ENCODE results near the gene CACNA2D1.

CACNA2D1 gene

GRCh38 chr7:82126576-82126975, 317.0 kb downstream of the CACNA2D1 start:
- no peak for DNase-seq (ENCODE audit: low read depth in 2 of 3, low spot score in 1 of 3)

- no peak for DNase-seq (ENCODE audit: low read depth in 2 of 3, low spot score in 1 of 3)
These were observed 319.1 kb downstream of the CACNA2D1 start for GRCh38 chr7:82124445-82124844.

- DNase-seq (ENCODE audit: low read depth in 2 of 3, low spot score in 1 of 3) = no peak
These were observed 321.3 kb downstream of the CACNA2D1 start for GRCh38 chr7:82122275-82122674.

DNA sequence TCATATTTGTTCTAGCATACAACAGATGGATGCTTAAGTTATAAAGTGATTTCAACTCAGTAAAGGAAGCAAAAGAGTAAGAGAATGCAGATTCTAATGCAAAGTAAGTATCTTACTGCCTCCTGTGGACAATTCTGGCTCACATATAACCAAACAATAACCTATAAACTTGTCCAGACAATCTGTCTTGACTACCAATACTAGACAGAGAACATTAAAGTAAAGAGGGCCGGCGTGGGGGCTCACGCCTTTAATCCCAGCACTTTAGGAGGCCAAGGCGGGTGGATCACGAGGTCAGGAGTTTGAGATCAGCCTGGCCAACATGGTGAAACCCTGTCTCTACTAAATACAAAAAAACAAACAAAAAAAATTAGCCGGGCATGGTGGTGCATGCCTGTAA, 329.3 kb downstream of the CACNA2D1 start:
- no peak for DNase-seq (ENCODE audit: low read depth in 2 of 3, low spot score in 1 of 3)

- DNase-seq (ENCODE audit: low read depth in 2 of 3, low spot score in 1 of 3) = no peak
These were observed 333.3 kb downstream of the CACNA2D1 start for GRCh38 chr7:82110146-82110840.

GRCh38 chr7:82109288-82109687, 334.3 kb downstream of the CACNA2D1 start:
- no peak for DNase-seq (ENCODE audit: low read depth in 2 of 3, low spot score in 1 of 3)

DNA sequence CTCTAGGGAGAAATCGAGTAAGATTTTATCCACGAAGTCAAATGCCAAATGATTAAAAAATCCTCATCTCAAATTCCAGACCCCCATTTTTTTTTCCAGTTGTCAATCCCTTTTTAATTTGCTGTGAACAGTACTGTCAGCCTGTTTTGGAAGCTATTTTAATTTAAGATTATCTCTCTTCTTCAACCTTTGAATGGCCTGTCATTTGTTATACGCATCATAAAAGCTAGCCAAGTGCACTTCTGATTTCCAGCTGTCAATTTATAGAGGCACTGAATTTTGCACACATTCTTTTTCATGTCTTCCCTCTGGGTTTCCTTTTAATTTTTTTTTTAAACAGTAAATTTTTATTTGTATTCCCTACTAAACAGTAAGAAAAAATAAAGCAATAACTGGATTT, 337.4 kb downstream of the CACNA2D1 start:
- DNase-seq (ENCODE audit: low read depth in 2 of 3, low spot score in 1 of 3) = no peak

- no peak for DNase-seq (ENCODE audit: low read depth in 2 of 3, low spot score in 1 of 3)
These were observed 338.1 kb downstream of the CACNA2D1 start for GRCh38 chr7:82105463-82105862.

DNA sequence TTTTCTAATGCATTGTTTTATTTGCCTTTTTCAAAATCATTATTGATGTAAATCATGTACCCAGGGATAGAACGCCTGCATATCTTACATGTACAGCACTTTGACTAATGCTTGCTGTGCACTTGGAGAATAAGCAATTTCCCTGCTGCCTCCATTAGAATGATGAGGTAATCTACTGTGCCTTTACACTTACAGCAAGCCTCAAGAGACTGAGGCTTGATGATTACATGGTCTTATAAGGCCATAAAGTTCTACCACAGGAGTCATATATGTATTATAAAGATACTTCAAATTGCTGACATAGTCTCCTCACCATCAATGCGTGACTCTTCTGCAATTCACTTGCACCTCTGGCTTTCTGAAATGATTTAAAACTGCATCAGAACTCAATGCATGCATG, 345.2 kb downstream of the CACNA2D1 start:
- no peak for DNase-seq (ENCODE audit: low read depth in 2 of 3, low spot score in 1 of 3)

DNA sequence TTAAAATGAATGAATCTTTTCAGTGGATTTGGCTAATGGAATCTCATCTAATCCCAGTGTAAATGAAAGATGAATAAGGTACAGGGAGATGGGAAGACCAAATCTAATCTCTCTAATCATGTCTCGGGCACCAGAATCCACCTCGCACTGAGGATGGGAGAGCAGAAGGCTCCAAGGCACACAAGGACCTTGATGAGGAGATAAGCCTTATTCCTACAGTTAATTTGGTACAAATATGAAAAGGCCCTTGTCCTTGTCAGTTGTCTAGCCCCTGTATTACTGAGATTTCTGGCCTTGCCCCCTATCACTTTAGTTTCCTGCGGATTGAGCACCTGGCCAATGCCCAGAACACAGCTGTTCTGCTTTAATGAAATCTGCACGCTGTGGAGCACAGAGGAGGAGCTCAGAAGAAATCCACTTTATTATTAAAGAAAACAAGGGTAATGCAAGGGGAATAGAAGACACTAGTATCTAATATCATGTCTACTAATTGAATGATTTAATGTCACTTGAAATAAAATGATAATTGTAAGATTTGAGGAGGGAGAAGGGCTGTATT, 352.4 kb downstream of the CACNA2D1 start:
- no peak for DNase-seq (ENCODE audit: low read depth in 2 of 3, low spot score in 1 of 3)

- DNase-seq (ENCODE audit: low read depth in 2 of 3, low spot score in 1 of 3) = no peak
These were observed 356.5 kb downstream of the CACNA2D1 start for GRCh38 chr7:82087099-82087498.

DNA sequence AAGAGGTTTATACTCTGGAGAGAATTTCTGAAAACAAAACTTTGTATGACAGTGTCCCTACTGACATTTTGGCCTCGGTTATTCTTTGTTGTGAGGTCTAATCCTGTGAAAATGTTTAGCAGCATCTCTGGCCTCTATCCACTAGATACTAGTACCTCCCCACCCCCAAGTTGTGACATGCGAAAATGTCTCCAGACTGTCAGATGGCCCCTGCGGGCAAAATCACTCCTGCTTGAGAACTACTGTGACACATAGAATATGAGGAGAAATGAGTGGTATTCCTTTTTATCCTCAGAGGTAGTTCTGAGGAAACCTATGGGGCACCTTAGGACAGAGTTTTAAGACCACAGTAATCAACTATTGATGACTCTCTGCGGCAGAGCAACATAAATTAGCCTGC, 358.5 kb downstream of the CACNA2D1 start:
- no peak for DNase-seq (ENCODE audit: low read depth in 2 of 3, low spot score in 1 of 3)

- DNase-seq (ENCODE audit: low read depth in 2 of 3, low spot score in 1 of 3) = no peak
These were observed 361.8 kb downstream of the CACNA2D1 start for GRCh38 chr7:82081644-82082224.

DNA sequence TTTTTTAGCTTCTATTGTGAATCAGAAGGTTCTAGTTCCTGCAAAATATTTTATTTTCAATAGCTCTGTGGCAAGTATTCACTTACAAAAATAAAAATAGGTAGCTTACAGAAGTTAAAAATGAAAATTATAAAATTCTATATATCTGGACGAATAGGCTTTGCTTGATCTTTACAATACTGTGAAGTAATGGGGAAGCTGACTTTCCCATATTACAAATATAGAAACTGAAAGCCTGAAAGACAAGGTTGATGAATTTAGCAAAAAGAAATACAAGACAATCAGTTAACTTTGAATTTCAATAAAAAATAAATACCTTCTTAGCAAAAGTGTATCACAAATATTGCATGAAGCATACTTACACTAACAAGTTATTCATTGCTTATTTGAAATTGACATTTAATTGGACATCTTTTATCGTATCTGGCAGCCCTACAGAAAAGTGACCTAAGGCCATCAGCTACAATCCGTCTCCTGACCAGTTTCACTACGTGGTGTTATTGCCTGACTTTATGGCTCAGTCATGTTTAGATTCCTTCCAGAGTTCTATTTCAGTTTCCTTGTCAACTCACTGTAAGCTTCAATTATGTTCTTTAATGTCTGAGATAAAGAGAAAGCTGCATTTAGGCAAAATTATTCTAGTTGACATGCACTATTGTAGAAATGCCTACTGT, 363.2 kb downstream of the CACNA2D1 start:
- DNase-seq (ENCODE audit: low read depth in 2 of 3, low spot score in 1 of 3) = no peak

DNA sequence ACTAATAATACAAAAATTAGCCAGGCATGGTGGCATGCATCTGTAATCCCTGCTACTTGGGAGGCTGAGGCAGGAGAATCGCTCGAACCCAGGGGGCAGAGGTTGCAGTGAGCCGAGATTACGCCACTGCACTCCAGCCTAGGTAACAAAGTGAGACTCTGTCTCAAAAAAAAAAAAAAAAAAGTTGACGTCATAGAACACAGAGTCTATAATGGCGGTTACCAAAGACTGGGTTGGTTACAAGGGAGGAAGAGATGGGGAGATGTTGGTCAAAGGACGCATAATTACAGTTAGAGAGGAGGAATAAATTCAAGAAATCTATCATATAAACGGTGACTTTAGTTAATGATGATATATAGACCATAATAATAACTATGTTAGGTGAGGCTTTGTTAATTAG, 364.1 kb downstream of the CACNA2D1 start:
- no peak for DNase-seq (ENCODE audit: low read depth in 2 of 3, low spot score in 1 of 3)

GRCh38 chr7:82078807-82079206, 364.8 kb downstream of the CACNA2D1 start:
- DNase-seq (ENCODE audit: low read depth in 2 of 3, low spot score in 1 of 3) = no peak

DNA sequence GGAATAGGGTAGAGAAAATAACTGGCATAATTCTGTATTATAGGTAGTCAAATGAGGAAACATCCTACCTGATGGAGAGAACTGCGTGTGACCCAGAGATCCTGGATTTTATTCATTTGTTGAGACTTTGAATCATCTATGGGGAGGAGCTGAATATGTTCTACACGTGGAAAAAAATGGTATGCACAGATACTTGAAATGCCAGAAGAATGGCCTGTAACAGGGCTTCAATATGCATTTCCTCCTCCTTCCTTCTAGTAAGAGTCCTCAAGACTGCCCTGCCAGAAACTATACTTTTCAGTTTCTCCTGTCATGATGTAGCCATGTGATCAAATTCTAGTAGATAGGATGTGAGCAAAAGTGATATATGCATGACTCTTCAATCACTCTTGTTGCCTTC, 372.1 kb downstream of the CACNA2D1 start:
- no peak for DNase-seq (ENCODE audit: low read depth in 2 of 3, low spot score in 1 of 3)

DNA sequence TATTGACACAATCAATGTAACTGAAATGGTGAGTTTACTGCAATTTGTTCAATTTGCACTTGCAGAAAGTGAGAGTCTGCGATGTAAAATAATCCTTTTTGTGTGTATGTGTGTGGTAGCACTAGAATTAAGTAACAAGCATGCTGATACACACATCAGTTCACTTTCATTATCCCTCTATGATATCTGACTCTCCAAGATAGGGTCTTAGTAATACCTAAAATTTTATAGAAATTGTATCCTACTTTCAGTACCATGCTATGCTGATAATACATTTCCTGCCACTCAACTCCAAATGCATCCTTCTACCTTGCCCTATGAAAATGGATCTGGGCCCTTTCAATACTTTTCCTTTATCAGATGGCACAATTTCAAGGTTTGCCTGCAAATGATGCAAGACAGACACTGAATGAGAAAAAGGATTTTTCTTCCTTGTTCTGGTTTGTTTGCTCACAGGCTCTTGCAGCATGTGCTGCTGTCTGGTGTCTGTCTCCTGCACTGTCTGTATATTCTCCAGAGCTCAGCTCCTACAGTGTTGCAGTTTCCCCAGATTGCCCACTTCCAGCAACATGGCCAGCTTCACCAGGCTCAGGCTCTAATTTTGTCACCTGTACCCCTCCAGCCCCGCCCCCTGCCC, 375.8 kb downstream of the CACNA2D1 start:
- DNase-seq (ENCODE audit: low read depth in 2 of 3, low spot score in 1 of 3) = no peak

GRCh38 chr7:82057476-82057875, 386.1 kb downstream of the CACNA2D1 start:
- DNase-seq (ENCODE audit: low read depth in 2 of 3, low spot score in 1 of 3) = no peak

GRCh38 chr7:82056282-82056681, 387.3 kb downstream of the CACNA2D1 start:
- DNase-seq (ENCODE audit: low read depth in 2 of 3, low spot score in 1 of 3) = no peak

- DNase-seq (ENCODE audit: low read depth in 2 of 3, low spot score in 1 of 3) = no peak
These were observed 389.0 kb downstream of the CACNA2D1 start for GRCh38 chr7:82054544-82054943.
